Common myeloid progenitor, CD34-positive (primary cell): ENCODE results near the gene NOL4L.
A peak's percentile ranks its signal among the peaks of the same experiment; 100 is the strongest.

Experiments used
- CTCF ChIA-PET: fragments of 350-600 bp; sonication (Branson Sonifier 250); formaldehyde crosslinking; loops from one replicate; lab custom pipeline; 2021; ENCODE audit warnings: antibody characterized with exemption; lab: Charles Lee
- POLR2A ChIA-PET: fragments of 350-600 bp; sonication (Branson Sonifier 250); formaldehyde crosslinking; loops from one replicate; lab custom pipeline; 2021; ENCODE audit warnings: antibody characterized with exemption; lab: Charles Lee
- DNase-seq, 3 donors: peaks; one replicate each; pipeline versions ENCODE4 v3.0.0 to v3.0.0-alpha.2; 2013
- H3K27ac ChIP-seq, 2 experiments: 1 replicate in 1 of 2; 2 replicates in 1 of 2; pipeline ENCODE4 v1.7.0; 2013; ENCODE audit warnings: inconsistent platforms in 2 of 2, low read length in 2 of 2, mild to moderate bottlenecking in 2 of 2, low read depth in 1 of 2, moderate library complexity in 1 of 2; ENCODE audit not compliant: severe bottlenecking in 2 of 2, insufficient read depth in 1 of 2, poor library complexity in 1 of 2
- H3K27me3 ChIP-seq, 5 experiments: replicated peaks in 2 of 5; 1 replicate in 3 of 5; 2 replicates in 2 of 5; pipeline versions ENCODE4 v1.6.1 to v1.7.0; 2013; ENCODE audit warnings: low read length in 4 of 5, mild to moderate bottlenecking in 2 of 5, moderate library complexity in 2 of 5, inconsistent platforms in 1 of 5; ENCODE audit not compliant: insufficient read depth in 5 of 5, control insufficient read depth in 4 of 5
- H3K36me3 ChIP-seq, 4 experiments: 1 replicate in 2 of 4; 2 replicates in 2 of 4; pipeline versions ENCODE4 v1.6.1 to v1.7.0; 2013; ENCODE audit warnings: low read length in 3 of 4, control low read depth in 1 of 4, mild to moderate bottlenecking in 1 of 4; ENCODE audit not compliant: control insufficient read depth in 4 of 4, insufficient read depth in 4 of 4
- H3K4me1 ChIP-seq, 4 experiments: 1 replicate in 3 of 4; 2 replicates in 1 of 4; pipeline versions ENCODE4 v1.6.1 to v1.7.1; 2013; ENCODE audit warnings: low read length in 3 of 4, mild to moderate bottlenecking in 3 of 4, control low read depth in 1 of 4, inconsistent platforms in 1 of 4, moderate library complexity in 1 of 4; ENCODE audit not compliant: control insufficient read depth in 4 of 4, insufficient read depth in 4 of 4; ENCODE audit errors: control extremely low read depth in 1 of 4
- H3K4me3 ChIP-seq, 7 experiments: 1 replicate in 4 of 7; 2 replicates in 3 of 7; pipeline versions ENCODE4 v1.5.1 to v1.7.0; 2013; ENCODE audit warnings: mild to moderate bottlenecking in 7 of 7, low read length in 6 of 7, moderate library complexity in 6 of 7, inconsistent platforms in 2 of 7, low read depth in 2 of 7, control low read depth in 1 of 7; ENCODE audit not compliant: insufficient read depth in 4 of 7, control insufficient read depth in 1 of 7; ENCODE audit errors: extremely low read depth in 1 of 7
- H3K9me3 ChIP-seq, 5 experiments: 1 replicate in 4 of 5; 2 replicates in 1 of 5; pipeline versions ENCODE4 v1.6.1 to v1.7.1; 2013; ENCODE audit warnings: low read length in 4 of 5, mild to moderate bottlenecking in 2 of 5, inconsistent platforms in 1 of 5, low read depth in 1 of 5, moderate library complexity in 1 of 5; ENCODE audit not compliant: control insufficient read depth in 4 of 5, insufficient read depth in 2 of 5; ENCODE audit errors: control extremely low read depth in 1 of 5
- WGBS: methylation state at CpG from one replicate; pipeline ENCODE4 v1.1.5; 2013; ENCODE audit not compliant: insufficient coverage; 5-methylcytosine and 5-hydroxymethylcytosine counted together

The NOL4L gene

GRCh38 chr20:32582659-32583580 is 2.2 kb downstream of the NOL4L start:
- Histone ChIP-seq H3K4me1 (peaks cover 0 to 65% (median 49%) of the 10 kb centered on the region in 4 experiments), H3K27ac (peak overlapping the region in 1 of 2 experiments; percentile 76), H3K36me3 (no peaks in the 10 kb centered on the region), H3K4me3 (peak overlapping the region; percentile 35 to 90 (median 64)), H3K27me3 (no peaks in the 10 kb centered on the region), H3K9me3 (no peaks in the 10 kb centered on the region)
- WGBS = 5% methylated on average over 44 of the region's 91 CpGs
- peak; percentile 16 to 66 (median 45) for DNase-seq
- CTCF ChIA-PET = interaction anchor here (0.7 to 1.4 kb wide), 2 partner anchors 13 to 67 kb away, joined by 3 to 4 read pairs; no protein-coding TSS in a partner anchor
- POLR2A ChIA-PET = no interaction called here

GRCh38 chr20:32581839-32582658 is 3.1 kb downstream of the NOL4L start:
- WGBS = 64% methylated on average over 17 of the region's 20 CpGs
- peak overlapping the region; percentile 25 to 76 for H3K27ac ChIP-seq
- H3K27me3 ChIP-seq = no peaks in the 10 kb centered on the region
- ChIA-PET POLR2A (interaction anchor here (1.0 kb wide), 1 partner anchor 47 kb away, joined by 4 read pairs; no protein-coding TSS in a partner anchor), CTCF (interaction anchor here (0.6 to 3.0 kb wide), 4 partner anchors 12 to 67 kb away, joined by 3 to 17 read pairs (median 4); no protein-coding TSS in a partner anchor)
- peak overlapping the region in 5 of 7 experiments; percentile 10 to 90 (median 67) for H3K4me3 ChIP-seq
- peaks cover 0 to 72% (median 49%) of the 10 kb centered on the region in 4 experiments for H3K4me1 ChIP-seq
- H3K9me3 ChIP-seq = no peaks in the 10 kb centered on the region
- peak in 1 of 3 donors; percentile 36 for DNase-seq
- no peaks in the 10 kb centered on the region for H3K36me3 ChIP-seq

GRCh38 chr20:32580970-32581838 is 3.9 kb downstream of the NOL4L start:
- Histone ChIP-seq H3K36me3 (no peaks in the 10 kb centered on the region), H3K27ac (peak overlapping the region; percentile 25 to 76), H3K4me3 (peak overlapping the region in 4 of 7 experiments; percentile 11 to 45 (median 33)), H3K27me3 (no peaks in the 10 kb centered on the region), H3K9me3 (no peaks in the 10 kb centered on the region), H3K4me1 (peaks cover 0 to 74% (median 48%) of the 10 kb centered on the region in 4 experiments)
- ChIA-PET CTCF (interaction anchor here (0.6 to 3.0 kb wide), 7 partner anchors 12 to 77 kb away, joined by 3 to 17 read pairs (median 4); no protein-coding TSS in a partner anchor), POLR2A (interaction anchor here (1.0 kb wide), 1 partner anchor 46 kb away, joined by 4 read pairs; no protein-coding TSS in a partner anchor)
- DNase-seq = peak in 2 of 3 donors; percentile 74 to 88
- 18% methylated on average over 13 of the region's 19 CpGs for WGBS

- POLR2A ChIA-PET = interaction anchor here (1.0 kb wide), 1 partner anchor 45 kb away, joined by 4 read pairs; no protein-coding TSS in a partner anchor
- no peak for DNase-seq
- CTCF ChIA-PET = interaction anchor here (0.9 to 3.0 kb wide), 8 partner anchors 11 to 78 kb away, joined by 3 to 17 read pairs (median 4); no protein-coding TSS in a partner anchor
- 56% methylated on average over 20 of the region's 21 CpGs for WGBS
- no peaks in the 10 kb centered on the region for H3K27me3 ChIP-seq
- peak overlapping the region in 1 of 2 experiments; percentile 76 for H3K27ac ChIP-seq
- no peaks in the 10 kb centered on the region for H3K9me3 ChIP-seq
- H3K4me1 ChIP-seq = peaks cover 0 to 74% (median 45%) of the 10 kb centered on the region in 4 experiments
- peak overlapping the region in 3 of 7 experiments; percentile 16 to 35 (median 31) for H3K4me3 ChIP-seq
- no peaks in the 10 kb centered on the region for H3K36me3 ChIP-seq
These were observed 4.7 kb downstream of the NOL4L start for GRCh38 chr20:32580219-32580969.

GRCh38 chr20:32578840-32579390 is 6.2 kb downstream of the NOL4L start:
- POLR2A ChIA-PET = no interaction called here
- no peak for DNase-seq
- H3K27ac ChIP-seq = no peak overlapping the region
- no peaks in the 10 kb centered on the region for H3K27me3 ChIP-seq
- WGBS = 95% methylated on average over 8 of the region's 12 CpGs
- H3K4me3 ChIP-seq = no peak overlapping the region
- no peaks in the 10 kb centered on the region for H3K9me3 ChIP-seq
- peaks cover 0 to 86% (median 59%) of the 10 kb centered on the region in 4 experiments for H3K4me1 ChIP-seq
- CTCF ChIA-PET = interaction anchor here (0.6 to 3.0 kb wide), 7 partner anchors 9 to 1466 kb away, joined by 3 to 17 read pairs (median 3); no protein-coding TSS in a partner anchor
- no peaks in the 10 kb centered on the region for H3K36me3 ChIP-seq
